ENCODE data around the gene LCMT1. TPM values are rescaled to one million over a fixed set of nuclear protein-coding genes. Genes with fewer than 3 reads are reported as not detected.

LCMT1 gene
- total RNA-seq, 1 experiment from 2014 or later = 44.2 TPM

DNA sequence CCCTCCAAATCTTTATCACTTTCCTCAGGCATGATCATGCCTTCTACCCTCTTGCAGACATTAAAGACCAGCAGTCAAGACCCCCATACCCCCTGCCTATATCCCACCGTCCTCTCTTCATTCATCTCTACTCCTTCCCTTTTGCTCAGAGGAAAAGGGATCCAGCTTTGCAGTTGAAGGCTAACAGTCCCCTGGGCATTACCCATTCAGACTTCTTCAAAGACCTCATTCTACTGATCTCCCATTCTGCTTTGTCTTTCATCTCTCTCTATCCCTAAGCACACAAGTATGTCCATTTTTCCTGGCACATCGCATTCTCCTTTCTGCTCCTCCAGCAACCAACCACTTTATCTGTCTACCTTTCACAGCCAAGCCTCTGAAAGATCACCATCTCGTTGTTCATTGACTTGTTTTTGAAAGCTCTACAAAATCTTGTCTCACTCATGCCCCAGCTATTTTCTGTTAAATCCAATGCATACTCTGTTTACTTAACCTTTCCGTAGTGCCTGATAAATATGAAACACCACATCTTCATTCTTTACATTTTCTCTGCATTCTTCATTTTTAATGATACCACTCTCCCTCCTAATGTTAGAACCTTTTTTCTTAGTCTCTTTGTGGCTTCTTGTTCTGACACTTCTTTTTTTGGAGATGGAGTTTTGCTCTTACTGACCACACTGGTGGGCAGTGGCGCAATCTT is 14.1 kb upstream of the LCMT1 start:
- no TSS peak for BruUV-seq (replicated peaks)
- Histone ChIP-seq H3K4me1 (ENCODE audit: control insufficient read depth, insufficient read depth, low read length) (no peaks in the 10 kb centered on the region), H3K36me3 (ENCODE audit: control insufficient read depth, insufficient read depth, low read length) (no peaks in the 10 kb centered on the region), H3K27ac (ENCODE audit: low read length) (no peak overlapping the region), H3K9me3 (ENCODE audit: control insufficient read depth, insufficient read depth, low read depth, low read length) (no peaks in the 10 kb centered on the region), H3K4me3 (ENCODE audit: low read depth in 2 of 2, low read length in 2 of 2) (no peak overlapping the region), H3K27me3 (ENCODE audit: control insufficient read depth, insufficient read depth, low read length) (peaks cover 4% of the 10 kb centered on the region; the same call in 1 of the 2 replicates)
- CTCF ChIA-PET = interaction anchor here (0.7 kb wide), 1 partner anchor 65 kb away, joined by 3 read pairs; no protein-coding TSS in a partner anchor
- in situ Hi-C loops (cut with HindIII; ENCODE audit: low pct_unique_long_range_greater_than_20kb, low sequenced_read_pairs) (no loop called here), intact Hi-C loops (cut with micrococcal nuclease; ENCODE audit: unreplicated experiment) (no loop called here)
- DNase-seq (ENCODE audit: low read depth, low spot score) (no peak), ATAC-seq (no peak)
- TF ChIP-seq TCF7L2 (IDR thresholded peaks at IDR 0.05; ENCODE audit: low read depth, low read length) (no peak), POLR2AphosphoS5 (IDR thresholded peaks at IDR 0.05; ENCODE audit: low read depth, low read length) (no peak), SIN3A (IDR thresholded peaks at IDR 0.05; ENCODE audit: borderline replicate concordance, insufficient read depth, low read depth, low read length) (no peak)
- TF ChIP-seq, protein P1, sequence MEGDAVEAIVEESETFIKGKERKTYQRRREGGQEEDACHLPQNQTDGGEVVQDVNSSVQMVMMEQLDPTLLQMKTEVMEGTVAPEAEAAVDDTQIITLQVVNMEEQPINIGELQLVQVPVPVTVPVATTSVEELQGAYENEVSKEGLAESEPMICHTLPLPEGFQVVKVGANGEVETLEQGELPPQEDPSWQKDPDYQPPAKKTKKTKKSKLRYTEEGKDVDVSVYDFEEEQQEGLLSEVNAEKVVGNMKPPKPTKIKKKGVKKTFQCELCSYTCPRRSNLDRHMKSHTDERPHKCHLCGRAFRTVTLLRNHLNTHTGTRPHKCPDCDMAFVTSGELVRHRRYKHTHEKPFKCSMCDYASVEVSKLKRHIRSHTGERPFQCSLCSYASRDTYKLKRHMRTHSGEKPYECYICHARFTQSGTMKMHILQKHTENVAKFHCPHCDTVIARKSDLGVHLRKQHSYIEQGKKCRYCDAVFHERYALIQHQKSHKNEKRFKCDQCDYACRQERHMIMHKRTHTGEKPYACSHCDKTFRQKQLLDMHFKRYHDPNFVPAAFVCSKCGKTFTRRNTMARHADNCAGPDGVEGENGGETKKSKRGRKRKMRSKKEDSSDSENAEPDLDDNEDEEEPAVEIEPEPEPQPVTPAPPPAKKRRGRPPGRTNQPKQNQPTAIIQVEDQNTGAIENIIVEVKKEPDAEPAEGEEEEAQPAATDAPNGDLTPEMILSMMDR (IDR thresholded peaks at IDR 0.05) = no peak
- TF ChIP-seq, protein P2, sequence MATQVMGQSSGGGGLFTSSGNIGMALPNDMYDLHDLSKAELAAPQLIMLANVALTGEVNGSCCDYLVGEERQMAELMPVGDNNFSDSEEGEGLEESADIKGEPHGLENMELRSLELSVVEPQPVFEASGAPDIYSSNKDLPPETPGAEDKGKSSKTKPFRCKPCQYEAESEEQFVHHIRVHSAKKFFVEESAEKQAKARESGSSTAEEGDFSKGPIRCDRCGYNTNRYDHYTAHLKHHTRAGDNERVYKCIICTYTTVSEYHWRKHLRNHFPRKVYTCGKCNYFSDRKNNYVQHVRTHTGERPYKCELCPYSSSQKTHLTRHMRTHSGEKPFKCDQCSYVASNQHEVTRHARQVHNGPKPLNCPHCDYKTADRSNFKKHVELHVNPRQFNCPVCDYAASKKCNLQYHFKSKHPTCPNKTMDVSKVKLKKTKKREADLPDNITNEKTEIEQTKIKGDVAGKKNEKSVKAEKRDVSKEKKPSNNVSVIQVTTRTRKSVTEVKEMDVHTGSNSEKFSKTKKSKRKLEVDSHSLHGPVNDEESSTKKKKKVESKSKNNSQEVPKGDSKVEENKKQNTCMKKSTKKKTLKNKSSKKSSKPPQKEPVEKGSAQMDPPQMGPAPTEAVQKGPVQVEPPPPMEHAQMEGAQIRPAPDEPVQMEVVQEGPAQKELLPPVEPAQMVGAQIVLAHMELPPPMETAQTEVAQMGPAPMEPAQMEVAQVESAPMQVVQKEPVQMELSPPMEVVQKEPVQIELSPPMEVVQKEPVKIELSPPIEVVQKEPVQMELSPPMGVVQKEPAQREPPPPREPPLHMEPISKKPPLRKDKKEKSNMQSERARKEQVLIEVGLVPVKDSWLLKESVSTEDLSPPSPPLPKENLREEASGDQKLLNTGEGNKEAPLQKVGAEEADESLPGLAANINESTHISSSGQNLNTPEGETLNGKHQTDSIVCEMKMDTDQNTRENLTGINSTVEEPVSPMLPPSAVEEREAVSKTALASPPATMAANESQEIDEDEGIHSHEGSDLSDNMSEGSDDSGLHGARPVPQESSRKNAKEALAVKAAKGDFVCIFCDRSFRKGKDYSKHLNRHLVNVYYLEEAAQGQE (IDR thresholded peaks at IDR 0.05; ENCODE audit: insufficient read depth in 1 of 2, low read depth in 2 of 2, low read length in 1 of 2) = no peak
- POLR2A ChIA-PET = no interaction called here

DNA sequence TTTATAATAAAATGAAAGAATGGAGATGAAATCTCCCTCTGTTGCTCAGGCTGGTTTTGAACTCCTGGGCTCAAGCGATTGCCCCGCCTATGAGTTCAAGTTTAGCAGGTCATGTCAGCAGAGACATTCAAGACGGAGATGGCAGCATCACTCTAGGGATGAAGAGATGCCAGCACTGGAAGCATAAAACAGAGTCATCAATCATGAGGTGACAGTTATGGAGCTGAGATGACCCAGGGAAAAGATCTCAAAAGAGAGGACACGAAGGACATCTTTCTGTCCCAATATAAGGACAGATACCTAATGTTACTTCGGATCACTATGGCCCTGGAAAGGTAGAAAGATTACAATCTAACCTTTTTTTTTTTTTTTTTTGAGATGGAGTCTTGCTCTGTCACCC is 11.0 kb upstream of the LCMT1 start:
- in situ Hi-C loops (cut with HindIII; ENCODE audit: low pct_unique_long_range_greater_than_20kb, low sequenced_read_pairs) = no loop called here
- ATAC-seq = no peak

More for the DNA sequence above, 11.0 kb upstream of the LCMT1 start:
- no TSS peak for BruUV-seq (replicated peaks)
- Histone ChIP-seq H3K4me1 (ENCODE audit: control insufficient read depth, insufficient read depth, low read length) (no peaks in the 10 kb centered on the region), H3K36me3 (ENCODE audit: control insufficient read depth, insufficient read depth, low read length) (no peaks in the 10 kb centered on the region), H3K27ac (ENCODE audit: low read length) (no peak overlapping the region), H3K4me3 (ENCODE audit: low read depth in 2 of 2, low read length in 2 of 2) (no peak overlapping the region), H3K27me3 (ENCODE audit: control insufficient read depth, insufficient read depth, low read length) (0 out of 2 replicates have a peak, but pooled peaks cover under 1% of the 10 kb centered on the region), H3K9me3 (ENCODE audit: control insufficient read depth, insufficient read depth, low read depth, low read length) (no peaks in the 10 kb centered on the region)
- no peak for DNase-seq (ENCODE audit: low read depth, low spot score)
- ChIA-PET CTCF (no interaction called here), POLR2A (no interaction called here)
- no peak for TF ChIP-seq TCF7L2 (IDR thresholded peaks at IDR 0.05; ENCODE audit: low read depth, low read length)
- TF ChIP-seq SIN3A (IDR thresholded peaks at IDR 0.05; ENCODE audit: borderline replicate concordance, insufficient read depth, low read depth, low read length) = no peak
- TF ChIP-seq, protein P2 (IDR thresholded peaks at IDR 0.05; ENCODE audit: insufficient read depth in 1 of 2, low read depth in 2 of 2, low read length in 1 of 2) = no peak
- TF ChIP-seq POLR2AphosphoS5 (IDR thresholded peaks at IDR 0.05; ENCODE audit: low read depth, low read length) = no peak
- TF ChIP-seq, protein P1 (IDR thresholded peaks at IDR 0.05) = no peak
- intact Hi-C loops (cut with micrococcal nuclease; ENCODE audit: unreplicated experiment) = no loop called here
